Caco-2 (cell line): ENCODE results near the gene TMEM255B. TPM values are rescaled to one million over a fixed set of nuclear protein-coding genes. Genes with fewer than 3 reads are reported as not detected.

Experiments
- BruUV-seq: library from RNA; stranded (reverse); fragments of 400-500 nt; replicated peaks from 2 replicates; lab custom pipeline; 2021; lab: Mats Ljungman, UMichigan
- CTCF ChIA-PET: fragments of 300-600 bp; sonication (Branson Sonifier 250); formaldehyde crosslinking; loops from one replicate; lab custom pipeline; 2022; ENCODE audit warnings: antibody characterized with exemption; lab: Charles Lee
- POLR2A ChIA-PET: fragments of 300-600 bp; sonication (Branson Sonifier 250); formaldehyde crosslinking; loops from one replicate; lab custom pipeline; 2022; ENCODE audit warnings: antibody characterized with exemption; lab: Charles Lee
- DNase-seq, 2 experiments: peaks; one replicate each; pipeline versions ENCODE4 v3.0.0 to v3.0.0-alpha.2; 2020 to 2022
- H3K27me3 ChIP-seq: replicated peaks from 2 replicates; pipeline ENCODE4 v1.6.0; 2011; ENCODE audit warnings: low read length; ENCODE audit not compliant: control insufficient read depth, insufficient read depth
- H3K36me3 ChIP-seq: 2 replicates; pipeline ENCODE4 v1.5.1; 2011; ENCODE audit warnings: low read length; ENCODE audit not compliant: control insufficient read depth, insufficient read depth
- H3K4me1 ChIP-seq: fragments of 250-450 bp; sonication (Bioruptor Pico); 2 replicates; pipeline ENCODE4 v1.5.1; 2020; ENCODE audit warnings: mild to moderate bottlenecking
- H3K4me3 ChIP-seq: 2 replicates; pipeline ENCODE4 v1.5.1; 2011; ENCODE audit warnings: low read depth, mild to moderate bottlenecking, control low read depth, low read length
- H3K9me3 ChIP-seq: fragments of 250-450 bp; sonication (Bioruptor Pico); 2 replicates; pipeline ENCODE4 v1.5.1; 2020; ENCODE audit warnings: mild to moderate bottlenecking, moderate library complexity
- H3K27ac Mint-ChIP-seq: one replicate; pipeline ENCODE4 v1.8.0; 2022; ENCODE audit warnings: mixed read lengths; ENCODE audit not compliant: unreplicated experiment
- H3K27me3 Mint-ChIP-seq: one replicate; pipeline ENCODE4 v1.8.0; 2022; ENCODE audit warnings: mixed read lengths; ENCODE audit not compliant: insufficient read depth, unreplicated experiment
- H3K36me3 Mint-ChIP-seq: one replicate; pipeline ENCODE4 v1.8.0; 2022; ENCODE audit warnings: mild to moderate bottlenecking, mixed read lengths; ENCODE audit not compliant: insufficient read depth, unreplicated experiment
- H3K4me1 Mint-ChIP-seq: one replicate; pipeline ENCODE4 v1.8.0; 2022; ENCODE audit warnings: low read depth, mixed read lengths; ENCODE audit not compliant: unreplicated experiment
- H3K4me3 Mint-ChIP-seq: one replicate; pipeline ENCODE4 v1.8.0; 2022; ENCODE audit warnings: mild to moderate bottlenecking, moderate library complexity, mixed read lengths; ENCODE audit not compliant: unreplicated experiment
- H3K9me3 Mint-ChIP-seq: one replicate; pipeline ENCODE4 v1.8.0; 2022; ENCODE audit warnings: mixed read lengths; ENCODE audit not compliant: unreplicated experiment
- CTCF ChIP-seq, 2 experiments: fragments of 200-600 bp in 1 of 2; IDR thresholded peaks; 1 replicate in 1 of 2; 2 replicates in 1 of 2; pipeline versions ENCODE4 v1.5.1 to v1.8.0; 2011 to 2022; ENCODE audit warnings: antibody characterized with exemption in 1 of 2, control low read depth in 1 of 2, inconsistent platforms in 1 of 2, low read depth in 1 of 2, low read length in 1 of 2, mild to moderate bottlenecking in 1 of 2, moderate library complexity in 1 of 2; ENCODE audit not compliant: insufficient read depth in 1 of 2, severe bottlenecking in 1 of 2, unreplicated experiment in 1 of 2
- intact Hi-C: fragments of 100-400 bp; cut with micrococcal nuclease; formaldehyde crosslinking; loops from one replicate; pipeline ENCODE4 v1.10.0; 2022; ENCODE audit not compliant: unreplicated experiment
- total RNA-seq: library from RNA; stranded (reverse); gene quantifications from 2 replicates; pipeline ENCODE4 v1.2.3, GENCODE V29; 2022

The TMEM255B gene
- total RNA-seq, 1 experiment from 2014 or later: 0.82 TPM

DNA sequence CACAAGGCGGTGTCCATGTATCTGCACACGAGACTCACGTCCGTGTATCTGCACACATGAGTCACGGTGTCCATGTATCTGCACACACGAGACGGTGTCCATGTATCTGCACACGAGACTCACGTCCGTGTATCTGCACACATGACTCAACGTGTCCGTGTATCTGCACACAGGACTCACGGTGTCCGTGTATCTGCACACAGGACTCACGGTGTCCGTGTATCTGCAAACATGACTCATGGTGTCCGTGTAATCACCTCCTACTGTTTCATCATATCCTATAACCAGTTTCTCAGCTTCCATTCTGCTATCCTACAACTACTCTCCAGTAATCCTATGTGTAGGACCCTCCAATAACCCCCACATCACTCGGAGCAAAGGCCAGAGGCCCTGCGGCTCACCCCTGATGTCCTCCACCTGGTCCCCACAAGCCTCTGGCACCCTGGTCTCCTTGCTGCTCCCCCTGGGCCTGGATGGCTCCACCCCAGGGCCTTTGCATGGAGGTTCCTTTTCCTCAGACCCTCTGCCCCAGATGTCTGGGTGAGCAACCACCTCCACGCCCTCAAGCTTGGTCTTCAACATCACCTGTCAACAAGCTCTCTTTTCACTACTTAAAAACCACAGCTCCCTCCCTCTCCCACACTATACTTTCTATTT is 2.5 kb upstream of the TMEM255B start:
- intact Hi-C loops: no loop called here
- ChIA-PET CTCF (no interaction called here), POLR2A (no interaction called here)
- BruUV-seq: no TSS peak
- DNase-seq: no peak
- TF ChIP-seq CTCF (IDR thresholded peaks at IDR 0.05; ENCODE audit: insufficient read depth in 1 of 2, low read depth in 1 of 2, low read length in 1 of 2, severe bottlenecking in 1 of 2, unreplicated experiment in 1 of 2): no peak
- Mint-ChIP-seq H3K27me3 (peaks cover 18% of the 10 kb centered on the region), H3K4me3 (no peak overlapping the region), H3K9me3 (peaks cover 8% of the 10 kb centered on the region), H3K36me3 (peaks cover 4% of the 10 kb centered on the region), H3K27ac (no peak overlapping the region), H3K4me1 (peaks cover 14% of the 10 kb centered on the region)
- H3K4me3 ChIP-seq: no peak overlapping the region
- H3K4me1 ChIP-seq: 0 out of 2 replicates have a peak, but pooled peaks cover 4% of the 10 kb centered on the region
- no peaks in the 10 kb centered on the region; the same call in 1 of the 2 replicates for H3K9me3 ChIP-seq
- no peaks in the 10 kb centered on the region; the same call in 1 of the 2 replicates for H3K27me3 ChIP-seq
- H3K36me3 ChIP-seq: peaks cover 1% of the 10 kb centered on the region; the same call in 1 of the 2 replicates

DNA sequence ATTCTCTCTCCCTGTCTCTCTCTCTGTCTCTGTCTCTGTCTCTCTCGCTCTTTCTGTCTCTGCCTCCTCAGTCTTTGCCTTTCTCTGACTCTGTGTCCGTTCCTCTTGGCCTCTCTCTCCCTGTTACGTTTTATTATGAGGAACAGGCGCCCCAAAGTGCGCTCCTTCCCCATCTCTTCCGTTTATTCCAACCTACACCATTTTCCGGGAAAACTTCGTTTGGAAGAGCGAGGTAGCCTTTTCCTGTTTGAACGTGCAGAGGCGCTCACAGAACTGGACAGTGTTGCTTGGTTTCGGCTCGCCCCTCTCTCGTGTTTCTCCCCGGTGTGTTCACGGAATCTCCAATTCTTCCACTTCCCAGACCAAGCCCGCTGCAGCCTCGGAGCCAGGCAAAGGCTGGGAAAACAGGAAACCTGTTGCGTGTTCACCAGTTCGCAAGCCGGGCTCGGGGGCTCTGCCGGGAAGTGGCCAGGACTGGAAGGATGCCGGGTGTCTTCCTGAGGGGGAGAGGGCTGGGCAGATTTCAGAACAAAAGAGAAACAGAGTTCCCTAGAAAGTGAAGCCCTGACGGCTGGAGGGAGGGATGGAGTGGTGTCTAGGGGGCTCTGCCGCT is 605 bp downstream of the TMEM255B start:
- intact Hi-C loops: no loop called here
- Histone ChIP-seq H3K27me3 (no peaks in the 10 kb centered on the region; the same call in 1 of the 2 replicates), H3K4me1 (0 out of 2 replicates have a peak, but pooled peaks cover 4% of the 10 kb centered on the region), H3K36me3 (peaks cover 1% of the 10 kb centered on the region; the same call in 1 of the 2 replicates), H3K9me3 (no peaks in the 10 kb centered on the region), H3K4me3 (peak overlapping the region; percentile 57)
- DNase-seq: no peak
- peaks cover 20% of the 10 kb centered on the region for H3K4me1 Mint-ChIP-seq
- H3K27me3 Mint-ChIP-seq: peaks cover 25% of the 10 kb centered on the region
- H3K27ac Mint-ChIP-seq: no peak overlapping the region
- peak overlapping the region; percentile 90 for H3K4me3 Mint-ChIP-seq
- POLR2A ChIA-PET: no interaction called here
- CTCF ChIA-PET: no interaction called here
- no TSS peak for BruUV-seq
- peaks cover 4% of the 10 kb centered on the region for H3K36me3 Mint-ChIP-seq
- peaks cover 8% of the 10 kb centered on the region for H3K9me3 Mint-ChIP-seq
- no peak for TF ChIP-seq CTCF (IDR thresholded peaks at IDR 0.05; ENCODE audit: insufficient read depth in 1 of 2, low read depth in 1 of 2, low read length in 1 of 2, severe bottlenecking in 1 of 2, unreplicated experiment in 1 of 2)

DNA sequence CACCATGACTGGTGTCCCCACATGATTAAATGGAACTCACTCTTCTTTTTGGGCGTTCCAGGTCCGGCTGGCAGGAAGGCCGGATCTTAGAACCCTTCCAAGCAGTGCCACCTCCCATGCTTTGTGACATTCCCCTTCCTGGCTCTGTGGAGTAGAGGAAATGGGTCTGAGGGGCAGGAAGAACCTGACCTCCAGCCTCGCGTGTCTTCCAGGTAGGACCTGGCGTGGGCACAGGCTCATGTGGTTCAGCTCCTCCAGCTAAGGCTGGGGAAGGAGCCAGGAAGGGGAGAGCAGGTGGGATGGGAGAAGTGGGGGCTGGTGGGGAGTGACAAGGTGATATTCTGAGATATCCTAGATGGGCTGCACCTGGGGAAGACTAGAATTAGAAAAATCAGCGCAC is 2.1 kb downstream of the TMEM255B start:
- Histone ChIP-seq H3K27me3 (no peaks in the 10 kb centered on the region; the same call in 1 of the 2 replicates), H3K4me3 (no peak overlapping the region), H3K9me3 (no peaks in the 10 kb centered on the region), H3K4me1 (0 out of 2 replicates have a peak, but pooled peaks cover 4% of the 10 kb centered on the region), H3K36me3 (peaks cover 1% of the 10 kb centered on the region; the same call in 1 of the 2 replicates)
- Mint-ChIP-seq H3K4me3 (no peak overlapping the region), H3K4me1 (peaks cover 20% of the 10 kb centered on the region), H3K36me3 (peaks cover 4% of the 10 kb centered on the region), H3K27me3 (peaks cover 23% of the 10 kb centered on the region), H3K9me3 (peaks cover 8% of the 10 kb centered on the region), H3K27ac (no peak overlapping the region)
- ChIA-PET CTCF (no interaction called here), POLR2A (no interaction called here)
- DNase-seq: no peak
- intact Hi-C loops: no loop called here
- TF ChIP-seq CTCF (IDR thresholded peaks at IDR 0.05; ENCODE audit: insufficient read depth in 1 of 2, low read depth in 1 of 2, low read length in 1 of 2, severe bottlenecking in 1 of 2, unreplicated experiment in 1 of 2): no peak
- BruUV-seq: no TSS peak
